K562 (cell line): ENCODE data around the gene PTGIS. TPM values are rescaled to one million over a fixed set of nuclear protein-coding genes. Genes with fewer than 3 reads are reported as not detected.

Source experiments
- ATAC-seq: fragments of 200-7000 bp; cut with Tn5 transposase; 3 replicates; pipeline ENCODE4 v1.9.1; 2020; ENCODE audit warnings: moderate library complexity
- BruUV-seq: library from RNA; stranded (reverse); fragments of 400-500 nt; replicated peaks from 2 replicates; lab custom pipeline; 2021; lab: Mats Ljungman, UMichigan
- CTCF ChIA-PET: fragments of 300-600 bp; formaldehyde crosslinking; extraction: SDS; loops from one replicate; lab custom pipeline; 2021; ENCODE audit warnings: low intra/inter-chr PET ratio; lab: Yijun Ruan, JAX
- POLR2A ChIA-PET: fragments of 300-600, 350-650 bp; sonication (Branson Sonifier 250); formaldehyde crosslinking; extraction: SDS; loops from one replicate; lab custom pipeline; 2021; ENCODE audit warnings: antibody characterized with exemption, inconsistent platforms; lab: Yijun Ruan, JAX
- DNase-seq, 4 experiments: peaks; one replicate each; pipeline versions ENCODE4 v3.0.0 to v3.0.0-alpha.2; 2011 to 2018; ENCODE audit warnings: low spot score in 3 of 4, mixed read lengths in 3 of 4; ENCODE audit errors: extremely low read depth in 1 of 4
- FAIRE-seq: peaks from 2 replicates; lab custom pipeline; 2011; peaks lifted over from hg19 to GRCh38; lab: Jason Lieb, UNC
- H2AFZ ChIP-seq: 2 replicates; pipeline ENCODE4 v1.6.0; 2011; ENCODE audit warnings: low read depth, low read length, control low read depth, inconsistent platforms
- H3K27ac ChIP-seq: fragments of 200-600 bp; 3 replicates; pipeline ENCODE4 v1.8.0; 2011; ENCODE audit warnings: low read depth, mild to moderate bottlenecking, control low read depth, inconsistent platforms, low read length, moderate library complexity, mixed read lengths; ENCODE audit errors: extremely low read depth
- H3K27me3 ChIP-seq, 2 experiments: fragments of 300-600 bp in 1 of 2; 2 replicates in 1 of 2; 3 replicates in 1 of 2; pipeline versions ENCODE4 v1.6.0 to v1.8.0; 2011; ENCODE audit warnings: inconsistent platforms in 2 of 2, low read length in 2 of 2, mild to moderate bottlenecking in 1 of 2, mixed read lengths in 1 of 2, moderate library complexity in 1 of 2; ENCODE audit not compliant: control insufficient read depth in 2 of 2, insufficient read depth in 2 of 2
- H3K36me3 ChIP-seq: fragments of 300-600 bp; 3 replicates; pipeline ENCODE4 v1.8.0; 2011; ENCODE audit warnings: mild to moderate bottlenecking, low read length, inconsistent platforms; ENCODE audit not compliant: control insufficient read depth, insufficient read depth
- H3K4me1 ChIP-seq, 2 experiments: fragments of 200-600 bp in 1 of 2; replicated peaks in 1 of 2; 2 replicates in 1 of 2; 3 replicates in 1 of 2; pipeline versions ENCODE4 v1.5.1 to v1.8.0; 2011; ENCODE audit warnings: inconsistent platforms in 2 of 2, low read length in 2 of 2, mild to moderate bottlenecking in 1 of 2, mixed read lengths in 1 of 2, moderate library complexity in 1 of 2; ENCODE audit not compliant: control insufficient read depth in 2 of 2, insufficient read depth in 2 of 2
- H3K4me2 ChIP-seq: 2 replicates; pipeline ENCODE4 v1.6.1; 2011; ENCODE audit warnings: low read length, control low read depth, inconsistent platforms, mixed read lengths; ENCODE audit not compliant: insufficient read depth
- H3K4me3 ChIP-seq: fragments of 200-600 bp; sonication (generic), shearing (Covaris generic); 2 replicates; pipeline ENCODE4 v1.5.1; 2016; ENCODE audit warnings: control low read depth, inconsistent platforms
- H3K79me2 ChIP-seq: fragments of 200-600 bp; 3 replicates; pipeline ENCODE4 v1.8.0; 2011; ENCODE audit warnings: low read length, inconsistent platforms; ENCODE audit not compliant: control insufficient read depth, insufficient read depth
- H3K9ac ChIP-seq, 2 experiments: 2 replicates each; pipeline versions ENCODE4 v1.6.0 to v1.6.1; 2011; ENCODE audit warnings: low read depth in 2 of 2, low read length in 2 of 2, control low read depth in 1 of 2, inconsistent platforms in 1 of 2, mild to moderate bottlenecking in 1 of 2, mixed read lengths in 1 of 2; ENCODE audit not compliant: insufficient read depth in 1 of 2
- H3K9me1 ChIP-seq: one replicate; pipeline ENCODE4 v1.6.0; 2011; ENCODE audit warnings: inconsistent platforms, mild to moderate bottlenecking, low read length, moderate library complexity; ENCODE audit not compliant: control insufficient read depth, insufficient read depth
- H3K9me3 ChIP-seq: replicated peaks from 2 replicates; pipeline ENCODE4 v1.5.1; 2011; ENCODE audit warnings: low read depth, low read length, inconsistent platforms; ENCODE audit not compliant: control insufficient read depth, insufficient read depth
- H4K20me1 ChIP-seq: replicated peaks from 2 replicates; pipeline ENCODE4 v1.6.1; 2011; ENCODE audit warnings: low read length, inconsistent platforms, mixed read lengths; ENCODE audit not compliant: control insufficient read depth, insufficient read depth
- ATF1 ChIP-seq, 2 experiments: fragments of 450-650 bp in 1 of 2; IDR thresholded peaks; 2 replicates each; pipeline ENCODE4 v1.6.1; 2016; ENCODE audit warnings: missing compliant biosample characterization in 1 of 2, missing genetic modification characterization in 1 of 2
- ATF6 ChIP-seq: sonication (generic); formaldehyde crosslinking; IDR thresholded peaks from 2 replicates; pipeline ENCODE4 v1.4.0; 2020; ENCODE audit warnings: mild to moderate bottlenecking, missing genetic modification reagents
- BHLHE40 ChIP-seq: IDR thresholded peaks from 2 replicates; pipeline ENCODE4 v1.6.1; 2011; ENCODE audit warnings: low read length, improper control_type of control experiment
- CREB1 ChIP-seq, 2 experiments: sonication (generic) in 1 of 2; formaldehyde crosslinking in 1 of 2; IDR thresholded peaks; 2 replicates each; pipeline versions ENCODE4 v1.6.1 to v1.8.0; 2012 to 2022; ENCODE audit warnings: inconsistent platforms in 1 of 2, mild to moderate bottlenecking in 1 of 2, missing genetic modification reagents in 1 of 2, moderate library complexity in 1 of 2
- CTCF ChIP-seq, 3 experiments: IDR thresholded peaks in 2 of 3; conservative IDR thresholded peaks in 1 of 3; 2 replicates each; pipeline ENCODE4 v1.5.1; 2011 to 2012; ENCODE audit warnings: low read length in 3 of 3, mild to moderate bottlenecking in 3 of 3, control low read depth in 2 of 3, improper control_type of control experiment in 1 of 3, inconsistent platforms in 1 of 3, low read depth in 1 of 3, mixed read lengths in 1 of 3, moderate library complexity in 1 of 3; ENCODE audit not compliant: insufficient read depth in 2 of 3
- FOXP1 ChIP-seq: sonication (generic); formaldehyde crosslinking; IDR thresholded peaks from 2 replicates; pipeline ENCODE4 v1.8.0; 2022; ENCODE audit warnings: mild to moderate bottlenecking, missing genetic modification reagents
- GATAD2A ChIP-seq: fragments of 450-650 bp; IDR thresholded peaks from 2 replicates; pipeline ENCODE4 v1.6.1; 2017
- KDM1A ChIP-seq, 2 experiments: fragments of 450-650 bp; IDR thresholded peaks; 2 replicates each; pipeline ENCODE4 v1.6.1; 2016; ENCODE audit warnings: mild to moderate bottlenecking in 2 of 2
- MAFK ChIP-seq: IDR thresholded peaks from 2 replicates; pipeline ENCODE4 v1.6.1; 2011; ENCODE audit warnings: low read length, improper control_type of control experiment
- NBN ChIP-seq: fragments of 450-650 bp; IDR thresholded peaks from 2 replicates; pipeline ENCODE4 v1.6.1; 2016; ENCODE audit warnings: low read depth, mild to moderate bottlenecking
- RB1 ChIP-seq: fragments of 450-650 bp; IDR thresholded peaks from 2 replicates; pipeline ENCODE4 v1.6.1; 2017; ENCODE audit warnings: low read depth, mild to moderate bottlenecking
- TCF3 ChIP-seq: sonication (generic); formaldehyde crosslinking; IDR thresholded peaks from 2 replicates; pipeline ENCODE4 v1.4.0; 2020; ENCODE audit warnings: mild to moderate bottlenecking, missing genetic modification reagents
- ZNF398 ChIP-seq: fragments of 250-450 bp; sonication (Bioruptor Pico); IDR thresholded peaks from 2 replicates; pipeline ENCODE4 v1.8.0; 2021; ENCODE audit warnings: moderate library complexity, mild to moderate bottlenecking, inconsistent platforms
- ZNF76 ChIP-seq: fragments of 250-450 bp; sonication (Bioruptor Pico); IDR thresholded peaks from 2 replicates; pipeline ENCODE4 v1.4.0; 2020; ENCODE audit warnings: mild to moderate bottlenecking, moderate library complexity, borderline replicate concordance
- WGBS: fragments of 100-300 bp; shearing (Covaris generic); methylation state at CpG from one replicate; pipeline ENCODE4 v1.1.6; 2016; ENCODE audit warnings: low coverage, mixed read lengths; ENCODE audit not compliant: insufficient coverage; ENCODE audit errors: missing lambda C conversion rate; 5-methylcytosine and 5-hydroxymethylcytosine counted together
- in situ Hi-C: fragments of 300-500 bp; cut with MboI; formaldehyde crosslinking; loops from 4 replicates; pipeline ENCODE4 v1.15.0; 2018; ENCODE audit warnings: inconsistent platforms, mixed read lengths
- intact Hi-C: fragments of 100-400 bp; cut with micrococcal nuclease; formaldehyde crosslinking; loops from 2 replicates; pipeline ENCODE4 v1.14.2; 2022
- polyA plus RNA-seq, 8 experiments: library from polyadenylated mRNA; depleted of rRNA in 4 of 8; stranded (reverse) in 5 of 8; unstranded in 3 of 8; fragments of >200 nt; fragmentation: Nextera tagmentation in 2 of 8; fragmentation: Illumina TruSeq in 1 of 8; extraction: Ambion mirVana in 2 of 8; extraction: Trizol in 1 of 8; gene quantifications; 2 replicates each; pipeline versions ENCODE4 v1.2.1 to v1.2.3, GENCODE V29; 2011 to 2014; ENCODE audit warnings: inconsistent platforms in 1 of 8, missing spikeins in 1 of 8
- total RNA-seq, 7 experiments: library from RNA; depleted of rRNA in 6 of 7; stranded (reverse); fragments of >200 nt in 6 of 7; fragmentation: Illumina TruSeq in 2 of 7; extraction: Trizol in 2 of 7; gene quantifications; 2 replicates each; pipeline versions ENCODE4 v1.2.1 to v1.2.3, GENCODE V29; 2011 to 2021; ENCODE audit warnings: low replicate concordance in 1 of 7

The PTGIS gene
- total and polyA plus RNA-seq, 9 of the 15 experiments (the other 6 are each of a cell fraction or from before 2014, with no cell fraction given): not detected

- Histone ChIP-seq H3K79me2 (no peaks in the 10 kb centered on the region), H3K4me1 (peaks cover 5 to 14% of the 10 kb centered on the region in 2 experiments; a peak in 3 of 5 replicates), H3K27me3 (peaks cover 7 to 32% of the 10 kb centered on the region in 2 experiments; a peak in 3 of 5 replicates), H4K20me1 (peaks cover 7% of the 10 kb centered on the region), H3K27ac (no peak overlapping the region), H3K36me3 (no peaks in the 10 kb centered on the region), H3K9me1 (no peaks in the 10 kb centered on the region), H3K4me3 (no peak overlapping the region), H2AFZ (peak overlapping the region; percentile 74), H3K9ac (no peak overlapping the region), H3K9me3 (no peaks in the 10 kb centered on the region), H3K4me2 (peak overlapping the region; percentile 73)
- intact Hi-C loops (loop anchor here (1.0 to 5.0 kb wide), 3 partner anchors 68 to 279 kb away; no protein-coding TSS in a partner anchor), in situ Hi-C loops (loop anchor here (5.0 to 10.0 kb wide), 2 partner anchors 64 to 277 kb away; no protein-coding TSS in a partner anchor)
- peak; percentile 69 to 76 (median 74) for DNase-seq
- FAIRE-seq: peak; percentile 75
- WGBS: 5% methylated on average over 13 of the region's 17 CpGs
- BruUV-seq: no TSS peak
- ChIA-PET POLR2A (interaction anchor here (1.0 to 1.6 kb wide), 2 partner anchors 11 to 222 kb away, joined by 4 to 5 read pairs; no protein-coding TSS in a partner anchor), CTCF (interaction anchor here (0.8 to 4.9 kb wide), 9 partner anchors 63 to 320 kb away, joined by 4 to 70 read pairs (median 6); no protein-coding TSS in a partner anchor)
- peak; percentile 67 for ATAC-seq
- TF ChIP-seq ATF6 (CRISPR knock-in tag) (peak; percentile 69; the same call in 1 of the 2 replicates), RB1 (peak; percentile 45; the same call in 1 of the 2 replicates), CREB1 (IDR thresholded peaks at IDR 0.05) (no peak), CREB1 (CRISPR knock-in tag; IDR thresholded peaks at IDR 0.05) (peak; percentile 68), MAFK (no peak), KDM1A (IDR thresholded peaks at IDR 0.05) (peak in 1 of 2 experiments; percentile 6; a peak in 1 of 4 replicates), BHLHE40 (peak; percentile 30; the same call in 1 of the 2 replicates), NBN (0 out of 2 replicates have a peak, but pooled peaks have one; percentile 51), ZNF76 (no peak), TCF3 (CRISPR knock-in tag) (0 out of 2 replicates have a peak, but pooled peaks have one; percentile 30), GATAD2A (peak; percentile 46; the same call in 1 of the 2 replicates), ZNF398 (no peak), CTCF (IDR thresholded peaks at IDR 0.05 in 2 of 3, conservative IDR thresholded peaks at IDR 0.05 in 1 of 3; ENCODE audit: insufficient read depth in 2 of 3, low read depth in 1 of 3, low read length in 3 of 3) (peak; percentile 86 to 99 (median 92)), ATF1 (CRISPR knock-in tag; IDR thresholded peaks at IDR 0.05) (no peak), ATF1 (tag; IDR thresholded peaks at IDR 0.05) (peak; percentile 46; the same call in 1 of the 2 replicates), FOXP1 (CRISPR knock-in tag) (no peak)
These were observed 41.1 kb upstream of the PTGIS start for GRCh38 chr20:49608752-49609670.
